DMS114 treated with DMSO at 0.1 percent for 48 hours (cell line): ENCODE measurements around the gene MIB2.

Source experiments
- DNase-seq: peaks from one replicate; lab custom pipeline; 2025; ENCODE audit not compliant: unreplicated experiment; lab: John Stamatoyannopoulos, UW

Gene MIB2

DNA sequence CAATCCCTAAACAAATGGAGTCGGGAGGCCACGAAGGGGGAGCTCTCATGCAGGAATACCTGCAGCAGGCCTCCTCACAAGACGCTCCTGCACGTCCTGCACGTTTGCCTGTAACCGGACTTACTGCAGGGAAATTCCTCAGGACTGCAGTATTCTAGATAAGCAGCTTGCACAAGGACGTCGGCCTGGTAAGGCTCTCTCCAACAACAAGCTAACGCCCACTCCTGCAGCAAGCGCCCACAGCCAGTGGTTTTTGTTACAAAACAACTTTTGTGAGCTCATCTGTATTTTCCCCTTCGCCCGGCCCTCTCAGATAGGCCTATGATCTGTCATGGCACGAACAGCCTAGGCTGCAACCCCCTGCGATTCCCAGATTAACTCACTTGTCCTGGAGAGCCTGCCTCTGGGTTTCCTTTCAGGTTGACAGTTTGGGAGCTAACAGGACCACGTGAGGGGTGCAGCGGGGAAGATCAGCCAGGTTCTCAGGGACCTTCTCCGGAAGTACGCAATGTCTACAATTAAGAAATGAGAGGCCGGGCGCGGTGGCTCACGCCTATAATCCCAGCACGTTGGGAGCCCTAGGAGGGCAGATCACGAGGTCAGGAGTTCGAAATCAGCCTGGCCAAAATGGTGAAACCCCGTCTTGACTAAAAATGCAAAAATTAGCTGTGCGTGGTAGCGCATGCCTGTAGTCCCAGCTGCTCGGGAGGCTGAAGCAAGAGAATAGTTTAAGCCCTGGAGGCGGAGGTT, 921 bp upstream of the MIB2 start:
- no peak for DNase-seq

DNA sequence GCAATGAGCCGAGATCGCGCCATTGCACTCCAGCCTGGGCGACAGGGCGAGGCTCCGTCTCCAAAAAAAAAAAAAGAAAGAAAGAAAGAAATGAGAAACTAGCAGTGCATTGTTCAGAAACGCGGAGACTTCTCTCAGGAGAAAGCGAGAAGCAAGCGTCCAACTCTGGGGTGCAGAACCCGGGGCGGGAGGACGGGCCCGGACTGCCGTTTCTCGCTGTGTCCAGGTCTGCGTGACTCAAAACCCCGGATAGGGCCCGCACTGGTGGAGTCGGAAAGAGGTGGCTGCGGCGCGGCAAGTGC, 395 bp upstream of the MIB2 start:
- no peak for DNase-seq

DNA sequence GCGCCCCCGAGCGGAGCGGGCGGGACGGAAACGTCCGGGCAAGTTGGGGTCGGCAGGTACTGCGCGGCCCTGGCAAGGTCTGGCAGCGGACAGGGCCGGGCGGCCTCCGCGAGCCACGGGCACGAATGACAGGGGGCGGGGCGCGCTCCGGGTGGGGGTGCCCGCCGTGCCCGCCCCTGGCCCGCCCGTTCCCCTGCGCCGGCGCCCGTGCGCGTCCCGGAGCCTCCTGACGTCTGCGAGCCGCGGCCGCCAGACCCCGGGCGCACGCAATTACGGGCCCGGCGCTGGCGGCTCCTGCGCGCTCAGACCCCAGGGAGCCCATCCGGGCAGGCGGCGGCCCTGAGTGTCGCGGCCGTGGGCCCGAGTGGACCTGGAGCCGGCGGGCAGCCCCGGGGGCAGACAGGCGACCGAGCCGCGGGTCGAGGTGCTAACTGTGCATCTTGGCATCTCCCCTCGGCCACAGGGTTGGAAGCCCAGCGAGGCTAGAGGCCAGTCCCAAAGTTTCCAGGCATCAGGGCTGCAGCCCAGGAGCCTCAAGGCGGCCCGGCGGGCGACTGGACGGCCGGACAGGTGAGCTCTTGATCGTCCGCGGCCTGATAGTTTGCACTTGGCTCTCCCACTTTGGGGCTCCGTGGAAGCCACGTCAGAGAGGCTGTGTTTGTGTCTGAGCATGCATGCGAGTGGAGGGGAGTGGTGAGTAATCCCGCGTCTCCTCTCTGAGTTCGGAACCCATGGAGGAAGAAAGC, 918 bp downstream of the MIB2 start:
- no peak for DNase-seq

DNA sequence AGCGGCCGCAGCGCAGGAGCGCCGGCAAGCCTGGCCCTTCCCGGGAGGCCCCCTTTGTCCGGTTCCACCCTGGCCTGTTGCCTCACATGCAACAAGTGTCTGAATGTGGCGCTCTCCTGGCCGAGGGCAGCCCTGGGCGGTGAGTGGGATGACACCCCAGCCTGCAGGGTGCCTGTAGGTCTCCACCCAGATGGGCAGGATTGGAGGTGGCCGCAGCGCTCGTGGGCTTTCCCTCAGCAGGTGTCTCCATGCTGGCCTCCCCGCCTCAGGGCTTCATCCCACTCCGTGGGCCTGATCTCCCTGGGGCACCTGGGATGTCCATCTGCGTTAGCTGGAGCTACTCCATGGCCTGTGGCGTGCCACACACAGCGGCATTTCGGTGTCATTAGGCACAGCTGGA, 1.5 kb downstream of the MIB2 start:
- DNase-seq = no peak

DNA sequence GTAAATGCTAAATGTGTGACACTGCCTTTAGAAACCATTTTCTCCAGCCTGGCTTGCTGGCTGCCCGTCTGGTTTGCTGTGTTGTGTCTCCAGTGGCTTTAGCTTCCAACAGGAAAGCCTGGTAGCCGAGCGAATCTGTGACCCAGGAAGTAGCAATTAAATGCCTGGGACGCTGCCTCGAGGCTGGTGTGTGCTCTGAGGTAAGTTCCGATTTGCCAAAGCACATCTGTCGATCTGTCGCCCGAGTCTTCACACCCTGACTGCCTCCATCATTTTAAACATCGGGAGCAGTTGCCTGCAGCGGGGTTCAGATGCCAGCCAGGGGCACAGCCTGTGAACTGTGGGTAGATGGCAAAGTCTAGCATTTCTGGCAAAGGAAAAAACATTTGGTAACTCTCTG, 2.2 kb downstream of the MIB2 start:
- DNase-seq = no peak

DNA sequence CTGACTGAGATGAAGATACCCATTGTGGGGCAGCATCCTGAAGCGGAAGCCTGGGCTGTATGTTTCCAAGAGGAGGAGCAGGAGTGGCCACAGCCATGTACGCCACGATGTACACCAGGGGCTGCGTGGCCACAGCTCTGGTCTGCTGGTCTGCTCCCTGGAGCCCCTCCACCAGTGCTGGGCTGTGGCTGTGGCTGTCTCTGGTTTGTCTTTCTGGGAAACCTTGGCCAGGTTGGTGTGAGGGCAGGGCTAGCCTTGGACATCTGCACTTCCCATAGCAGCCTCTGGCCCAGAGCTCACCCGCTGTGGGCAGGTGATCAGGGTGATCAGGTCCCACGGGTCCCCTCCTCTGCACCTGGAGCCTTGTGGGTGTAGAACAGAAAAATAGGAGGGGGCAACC, 2.6 kb downstream of the MIB2 start:
- no peak for DNase-seq

DNA sequence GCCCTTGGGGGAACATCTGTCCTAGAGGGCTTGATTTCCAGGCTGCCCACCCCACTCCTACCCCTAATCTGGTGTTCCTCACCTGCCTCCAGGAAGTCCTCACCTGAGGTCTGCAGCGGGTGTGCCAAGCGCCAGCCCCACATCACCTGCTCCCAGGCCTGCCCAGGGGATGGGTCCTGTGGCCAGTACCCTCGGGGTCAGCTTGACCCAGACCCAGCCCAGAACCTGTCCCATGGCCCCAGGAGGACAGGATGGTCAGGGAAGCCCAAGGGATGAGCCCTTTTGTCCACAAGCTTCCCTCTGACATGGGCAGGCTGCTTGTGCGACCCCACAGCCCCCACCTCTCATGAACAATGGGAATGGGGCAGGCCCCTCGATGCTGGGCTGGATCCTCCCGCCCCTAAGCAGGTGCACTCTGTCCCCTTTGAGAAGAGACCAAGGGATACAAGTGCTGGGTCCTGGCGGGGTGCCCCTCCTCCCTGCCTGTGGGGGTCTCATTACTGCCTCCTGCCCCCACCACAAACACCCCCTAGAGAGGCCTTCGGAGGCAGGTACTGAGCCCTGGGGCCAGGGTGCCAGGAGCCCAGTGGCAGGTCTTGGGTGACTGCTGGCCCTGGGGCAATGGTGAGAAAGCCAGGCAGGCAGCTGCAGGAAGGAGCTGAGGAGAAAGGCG, 3.2 kb downstream of the MIB2 start:
- DNase-seq = no peak

GRCh38 chr1:1619917-1620361, 4.6 kb downstream of the MIB2 start:
- no peak for DNase-seq

- DNase-seq = no peak
These were observed 5.3 kb downstream of the MIB2 start for GRCh38 chr1:1620433-1621139.

- DNase-seq = no peak
These were observed 6.1 kb downstream of the MIB2 start for GRCh38 chr1:1621173-1622009.

- no peak for DNase-seq
These were observed 6.9 kb downstream of the MIB2 start for GRCh38 chr1:1622010-1622787.

- no peak for DNase-seq
These were observed 7.4 kb downstream of the MIB2 start for GRCh38 chr1:1622788-1623094.

- no peak for DNase-seq
These were observed 7.9 kb downstream of the MIB2 start for GRCh38 chr1:1623181-1623630.

DNA sequence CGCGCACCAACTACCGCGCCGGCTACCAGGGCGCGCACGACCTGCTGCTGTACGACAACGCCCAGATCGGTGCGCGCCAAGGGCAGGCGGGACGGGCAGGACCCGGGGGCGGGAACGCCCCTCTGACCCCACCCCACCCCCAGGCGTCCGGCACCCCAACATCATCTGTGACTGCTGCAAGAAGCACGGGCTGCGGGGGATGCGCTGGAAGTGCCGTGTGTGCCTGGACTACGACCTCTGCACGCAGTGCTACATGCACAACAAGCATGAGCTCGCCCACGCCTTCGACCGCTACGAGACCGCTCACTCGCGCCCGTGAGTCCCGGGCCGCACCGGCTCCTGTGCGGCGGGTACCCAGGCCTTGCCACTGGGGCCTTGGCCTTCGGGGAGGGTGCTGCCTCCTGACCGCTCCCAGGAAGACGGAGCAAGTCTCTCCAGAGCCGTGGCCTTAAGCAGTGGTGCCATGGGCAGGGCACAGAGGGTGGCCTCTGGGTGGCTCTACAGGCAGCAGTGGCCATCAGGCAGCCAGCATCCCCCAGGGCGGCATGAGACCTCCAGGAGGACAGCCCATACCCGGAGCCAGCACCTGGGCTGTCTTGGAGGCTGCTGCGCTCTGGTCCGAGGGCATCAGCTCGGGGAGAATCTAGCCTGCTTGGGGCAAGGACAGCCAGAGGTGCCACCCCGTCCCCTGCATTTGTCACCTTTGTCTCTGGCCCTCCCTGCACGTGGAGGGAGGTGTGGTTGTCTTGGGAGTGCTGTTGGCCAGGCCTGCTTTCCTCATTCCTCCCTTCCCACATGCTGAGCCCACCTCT, 8.5 kb downstream of the MIB2 start:
- DNase-seq = no peak

GRCh38 chr1:1624443-1625403, 9.4 kb downstream of the MIB2 start:
- no peak for DNase-seq

GRCh38 chr1:1625404-1625775, 10.1 kb downstream of the MIB2 start:
- no peak for DNase-seq

DNA sequence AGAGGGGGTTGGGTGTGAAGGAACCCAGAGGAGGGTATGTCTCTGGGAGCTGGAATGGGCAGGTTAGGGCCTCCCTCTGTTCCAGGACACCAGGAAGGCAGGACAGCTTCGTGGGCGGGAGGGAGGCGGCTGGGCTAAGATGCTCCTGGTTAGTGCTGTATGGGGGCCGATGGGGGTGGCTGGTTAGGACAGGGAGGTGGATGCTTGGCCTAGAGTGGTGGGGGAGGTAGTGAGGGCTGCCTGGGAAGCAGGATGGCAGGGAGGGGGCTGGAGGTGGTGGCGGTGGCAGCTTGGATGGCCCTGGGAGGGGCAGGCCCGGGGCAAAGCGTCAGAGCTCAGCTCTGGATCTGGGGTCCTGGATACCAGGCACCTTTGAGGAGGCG, 10.5 kb downstream of the MIB2 start:
- no peak for DNase-seq
